GM20000 (cell line): Measurements from ENCODE around the gene PDGFD.

Experiments used
- DNase-seq: peaks from one replicate; pipeline ENCODE4 v3.0.0; 2012; ENCODE audit warnings: low spot score
- CTCF ChIP-seq: IDR thresholded peaks from 2 replicates; pipeline ENCODE4 v1.5.1; 2012; ENCODE audit warnings: mild to moderate bottlenecking, control low read depth; ENCODE audit errors: extremely low read depth, missing control alignments

The PDGFD gene

GRCh38 chr11:103904324-103904667, 259.7 kb downstream of the PDGFD start:
- peak; percentile 21 for DNase-seq
- TF ChIP-seq CTCF = no peak

- peak; percentile 16 for DNase-seq
- TF ChIP-seq CTCF = no peak
These were observed 260.2 kb downstream of the PDGFD start for GRCh38 chr11:103903621-103904323.

- DNase-seq = no peak
- no peak for TF ChIP-seq CTCF
These were observed 261.0 kb downstream of the PDGFD start for GRCh38 chr11:103902994-103903393.

- TF ChIP-seq CTCF = no peak
- no peak for DNase-seq
These were observed 262.3 kb downstream of the PDGFD start for GRCh38 chr11:103901656-103902055.

- TF ChIP-seq CTCF = no peak
- no peak for DNase-seq
These were observed 265.2 kb downstream of the PDGFD start for GRCh38 chr11:103898577-103899336.

- TF ChIP-seq CTCF = no peak
- DNase-seq = no peak
These were observed 265.9 kb downstream of the PDGFD start for GRCh38 chr11:103898065-103898464.

- no peak for DNase-seq
- TF ChIP-seq CTCF = no peak
These were observed 266.6 kb downstream of the PDGFD start for GRCh38 chr11:103897160-103897936.
